HG03066 (cell line): Measurements from ENCODE around the gene TRPM5.
"Not testable (repeated sequence)": the region's sequence is repeated elsewhere in the genome, so short reads cannot be mapped to it uniquely, and the experiment has no call there.

ENCODE experiments used
- ATAC-seq: cut with Tn5 transposase; IDR thresholded peaks from one replicate; pipeline ENCODE4 v1.9.1; 2021; ENCODE audit warnings: low read depth; ENCODE audit not compliant: unreplicated experiment

The TRPM5 gene, protein sequence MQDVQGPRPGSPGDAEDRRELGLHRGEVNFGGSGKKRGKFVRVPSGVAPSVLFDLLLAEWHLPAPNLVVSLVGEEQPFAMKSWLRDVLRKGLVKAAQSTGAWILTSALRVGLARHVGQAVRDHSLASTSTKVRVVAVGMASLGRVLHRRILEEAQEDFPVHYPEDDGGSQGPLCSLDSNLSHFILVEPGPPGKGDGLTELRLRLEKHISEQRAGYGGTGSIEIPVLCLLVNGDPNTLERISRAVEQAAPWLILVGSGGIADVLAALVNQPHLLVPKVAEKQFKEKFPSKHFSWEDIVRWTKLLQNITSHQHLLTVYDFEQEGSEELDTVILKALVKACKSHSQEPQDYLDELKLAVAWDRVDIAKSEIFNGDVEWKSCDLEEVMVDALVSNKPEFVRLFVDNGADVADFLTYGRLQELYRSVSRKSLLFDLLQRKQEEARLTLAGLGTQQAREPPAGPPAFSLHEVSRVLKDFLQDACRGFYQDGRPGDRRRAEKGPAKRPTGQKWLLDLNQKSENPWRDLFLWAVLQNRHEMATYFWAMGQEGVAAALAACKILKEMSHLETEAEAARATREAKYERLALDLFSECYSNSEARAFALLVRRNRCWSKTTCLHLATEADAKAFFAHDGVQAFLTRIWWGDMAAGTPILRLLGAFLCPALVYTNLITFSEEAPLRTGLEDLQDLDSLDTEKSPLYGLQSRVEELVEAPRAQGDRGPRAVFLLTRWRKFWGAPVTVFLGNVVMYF (N-terminal part only)

GRCh38 chr11:2443881-2444820 lies at the start of gene TRPM5:
Gene TRPM5 (minus strand): TSS chr11:2444514. CDS start chr11:2423036, 21,478 bp downstream.
- no peak for ATAC-seq

DNA sequence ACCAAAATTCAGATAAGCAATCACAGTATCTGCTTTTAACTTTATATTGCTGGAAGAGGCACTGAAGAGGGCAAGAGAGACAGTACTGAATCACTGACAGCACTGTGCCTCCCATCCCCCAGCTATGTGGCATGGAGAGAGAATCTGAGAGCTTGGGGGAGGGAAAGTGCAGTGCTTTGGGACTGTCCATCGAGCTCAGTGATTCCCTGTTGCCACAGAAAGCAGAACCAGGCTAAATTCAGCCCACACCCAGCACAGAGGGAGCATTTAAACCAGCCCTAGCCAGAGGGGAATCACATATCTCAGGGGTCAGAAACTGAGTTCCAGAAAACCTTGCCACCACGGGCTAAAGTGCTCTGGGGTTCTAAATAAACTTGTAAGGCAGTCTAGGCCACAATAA lies 44.8 kb upstream of the TRPM5 start:
- no peak for ATAC-seq

GRCh38 chr11:2488004-2488403 lies 43.7 kb upstream of the TRPM5 start:
- no peak for ATAC-seq

GRCh38 chr11:2484576-2485125 lies 40.3 kb upstream of the TRPM5 start:
- ATAC-seq = no peak

DNA sequence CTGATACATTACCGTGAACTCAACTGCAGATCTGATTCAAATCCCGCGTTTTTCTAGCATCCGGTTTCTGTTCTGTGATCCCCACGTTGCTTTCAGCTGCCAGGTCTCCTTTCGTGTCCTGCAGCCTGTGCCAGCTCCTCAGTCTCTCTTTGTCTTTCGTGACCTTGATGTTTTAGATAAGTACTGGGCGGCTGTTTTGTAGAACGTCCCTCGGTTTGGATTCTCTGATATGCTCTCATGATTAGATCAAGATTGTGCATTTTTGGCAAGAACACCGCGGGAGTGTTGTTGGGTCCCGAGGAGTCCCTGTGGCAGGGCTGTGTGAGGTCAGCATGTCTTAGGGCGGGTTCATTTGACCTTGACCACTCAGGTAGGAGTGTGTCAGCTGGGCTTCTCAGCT lies 39.1 kb upstream of the TRPM5 start:
- ATAC-seq = no peak

GRCh38 chr11:2482745-2483144 lies 38.4 kb upstream of the TRPM5 start:
- no peak for ATAC-seq

GRCh38 chr11:2482204-2482603 lies 37.9 kb upstream of the TRPM5 start:
- no peak for ATAC-seq

- no peak for ATAC-seq
Observed at GRCh38 chr11:2481253-2481652, 36.9 kb upstream of the TRPM5 start.

DNA sequence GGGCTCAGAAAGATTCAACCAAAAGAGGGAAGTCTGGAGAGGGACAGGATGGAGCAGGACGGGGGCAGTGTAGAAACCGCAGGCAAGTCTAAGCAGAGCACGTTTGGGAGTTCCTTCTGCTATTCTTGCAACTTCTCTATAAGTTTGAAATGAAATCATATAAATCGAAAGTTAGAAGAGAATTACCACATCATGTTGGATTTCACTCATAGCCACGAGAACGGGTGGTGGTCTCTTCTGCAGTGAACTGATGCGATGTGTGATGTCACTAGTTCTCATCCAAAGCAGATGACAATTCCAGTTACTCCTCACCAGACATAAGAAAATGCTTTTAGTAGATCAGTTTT lies 36.5 kb upstream of the TRPM5 start:
- ATAC-seq = no peak

DNA sequence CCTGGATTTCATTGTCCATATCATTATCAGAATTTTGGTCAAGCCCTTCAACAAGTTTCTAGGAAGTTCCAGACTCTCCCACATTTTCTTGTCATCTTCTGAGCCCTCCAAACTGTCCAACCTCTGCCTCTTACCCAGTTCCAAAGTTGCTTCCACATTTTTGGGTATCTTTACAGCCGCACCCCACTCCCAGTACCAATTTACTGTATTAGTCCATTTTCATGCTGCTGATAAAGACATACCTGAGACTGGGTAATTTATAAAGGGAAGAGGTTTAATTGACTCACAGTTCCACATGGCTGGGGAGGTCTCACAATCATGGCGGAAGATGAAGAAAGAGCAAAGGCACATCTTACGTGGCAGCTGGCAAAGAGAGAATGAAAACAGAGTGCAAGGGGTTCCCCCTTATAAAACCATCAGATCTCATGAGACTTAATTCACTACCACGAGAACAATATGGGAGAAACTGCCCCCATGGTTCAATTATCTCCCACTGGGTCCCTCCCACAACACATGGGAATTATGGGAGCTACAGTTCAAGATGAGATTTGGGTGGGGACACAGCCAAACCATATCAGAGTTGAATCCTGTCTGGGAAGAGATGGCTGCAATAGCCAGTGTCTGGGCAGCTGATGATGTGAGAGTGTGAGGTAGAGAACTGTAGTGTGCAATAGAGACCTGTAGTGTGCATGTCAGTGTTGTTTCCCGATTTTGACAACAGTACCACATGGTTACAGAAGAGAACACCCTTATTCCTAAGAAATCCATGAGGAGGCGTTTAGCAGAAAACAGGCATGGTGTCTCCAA lies 36.0 kb upstream of the TRPM5 start:
- not testable (repeated sequence) for ATAC-seq

- no peak for ATAC-seq
Observed at GRCh38 chr11:2477936-2478335, 33.6 kb upstream of the TRPM5 start.

GRCh38 chr11:2477254-2477653 lies 32.9 kb upstream of the TRPM5 start:
- ATAC-seq = no peak

- ATAC-seq = no peak
Observed at GRCh38 chr11:2475136-2475918, 31.0 kb upstream of the TRPM5 start.

DNA sequence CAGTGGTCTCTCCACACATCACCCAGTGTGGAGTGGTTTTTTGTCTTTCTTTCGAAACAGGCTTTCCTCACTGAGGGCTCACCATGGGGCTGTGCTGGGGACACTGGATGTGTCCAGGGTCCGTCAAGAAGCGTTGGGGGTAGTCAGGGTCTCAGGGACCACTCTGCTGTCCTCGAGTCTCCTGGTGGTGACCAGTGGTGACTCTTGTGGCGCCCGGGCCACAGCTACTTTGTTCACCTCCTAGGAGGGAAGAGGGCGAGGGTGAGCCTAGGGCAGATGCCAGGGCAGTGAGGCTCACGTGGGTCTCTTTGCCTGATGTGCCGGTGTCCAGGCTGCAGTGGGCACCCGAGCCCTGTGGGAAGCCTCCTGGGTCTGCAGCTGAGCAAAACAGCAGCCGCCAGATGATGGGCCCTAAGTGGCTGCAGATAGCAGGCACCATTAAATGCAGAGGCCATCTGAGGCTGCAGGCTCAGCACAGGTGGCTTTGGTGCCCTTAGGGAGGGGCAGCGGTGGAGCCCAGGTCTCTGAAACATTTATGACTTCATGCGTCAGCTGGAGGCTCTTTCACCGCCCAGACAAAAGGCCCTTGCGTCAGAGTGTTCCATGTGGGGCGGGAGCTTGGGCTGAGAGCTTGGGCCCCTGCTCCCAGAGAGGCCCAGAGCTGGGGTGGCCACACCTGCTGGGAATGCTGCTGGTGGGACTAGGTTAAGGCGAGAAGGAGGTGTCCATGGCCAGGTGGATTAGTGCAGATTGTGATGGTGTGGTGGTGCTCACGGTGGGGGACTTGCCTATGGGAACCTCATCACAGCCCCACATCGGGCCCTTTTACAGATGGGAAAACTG lies 30.0 kb upstream of the TRPM5 start:
- no peak for ATAC-seq

DNA sequence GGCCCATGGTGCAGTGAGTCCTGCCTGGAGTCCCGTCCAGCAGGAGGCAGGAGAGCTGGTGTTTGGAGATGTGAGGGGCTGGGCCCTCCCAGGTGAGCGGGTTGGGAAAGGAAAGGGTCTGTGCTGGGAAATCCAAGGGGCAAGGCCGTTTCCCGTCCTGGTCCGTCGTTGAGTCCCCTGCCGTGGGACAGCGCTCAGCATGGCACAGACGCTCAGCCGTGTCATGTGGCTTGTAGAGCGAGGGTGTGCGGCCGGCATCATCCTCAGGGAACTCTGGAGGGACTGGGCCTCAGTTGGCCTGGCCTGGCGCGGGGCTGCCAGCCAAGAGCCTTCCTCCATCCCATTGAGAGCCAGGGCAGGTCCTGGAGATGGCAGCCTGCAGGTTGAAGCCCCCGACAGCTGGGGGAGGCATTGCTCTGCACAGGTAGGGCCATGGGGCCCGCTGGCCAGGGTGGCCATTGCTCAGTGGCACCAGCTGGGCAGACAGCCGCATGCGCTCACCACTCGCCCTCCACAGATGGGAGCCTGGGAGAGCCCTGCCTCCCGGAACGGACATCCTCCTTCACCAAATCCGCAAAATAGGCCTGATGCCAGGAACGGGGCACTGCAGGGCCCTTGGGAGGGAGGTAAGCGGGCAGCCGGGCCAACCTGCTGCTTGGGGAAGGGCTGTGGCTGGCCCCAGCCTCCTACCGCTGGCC lies 29.2 kb upstream of the TRPM5 start:
- ATAC-seq = no peak

GRCh38 chr11:2472428-2473186 lies 28.3 kb upstream of the TRPM5 start:
- no peak for ATAC-seq

DNA sequence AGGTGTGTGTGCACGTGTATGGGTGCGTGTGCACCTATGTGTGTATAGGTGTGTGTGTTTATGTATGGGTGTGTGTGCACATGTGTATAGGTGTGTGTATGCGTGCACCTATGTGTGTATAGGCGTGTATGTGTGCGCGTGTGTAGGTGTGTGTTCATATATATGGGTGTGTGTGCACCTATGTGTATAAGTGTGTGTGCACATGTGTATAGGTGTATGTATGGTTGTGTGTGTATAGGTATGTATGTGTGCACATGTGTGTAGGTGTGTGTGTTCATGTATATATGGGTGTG lies 27.4 kb upstream of the TRPM5 start:
- no peak for ATAC-seq
